Measurements from ENCODE around the gene AJM1. TPM values are rescaled to one million over a fixed set of nuclear protein-coding genes. Genes with fewer than 3 reads are reported as not detected.

The AJM1 gene
- total and polyA plus RNA-seq, 2 of the 8 experiments (the other 6 are each of a cell fraction or from before 2014, with no cell fraction given) = 0.12 to 0.97 TPM

- H2BK20ac ChIP-seq (ENCODE audit: low read length) = no peak overlapping the region
- peaks cover 10% of the 10 kb centered on the region for H3K79me1 ChIP-seq (ENCODE audit: low read depth, low read length)
- H2BK5ac ChIP-seq (ENCODE audit: low read depth, low read length) = no peak overlapping the region; the same call in 1 of the 2 replicates
- H2BK15ac ChIP-seq (ENCODE audit: low read length) = no peak overlapping the region
- ChIA-PET CTCF (ENCODE audit: partially characterized antibody) (interaction anchor here (1.2 to 1.8 kb wide), 3 partner anchors 21 to 175 kb away, joined by 3 to 5 read pairs (median 4); no protein-coding TSS in a partner anchor), POLR2A (ENCODE audit: partially characterized antibody) (interaction anchor here (1.1 to 16.2 kb wide), 10 partner anchors 9 to 384 kb away, joined by 3 to 248 read pairs (median 6); partner anchors contain the start of genes AJM1, FBXW5, MAMDC4 and RABL6)
- no peak overlapping the region for H4K8ac ChIP-seq (ENCODE audit: extremely low read depth, insufficient read depth, low read length)
- DNase-seq (ENCODE audit: low read depth in 1 of 2, low spot score in 2 of 2) (no peak), FAIRE-seq (no peak)
- H3K4me2 ChIP-seq (ENCODE audit: insufficient read depth in 1 of 2, low read depth in 2 of 2, low read length in 2 of 2) = no peak overlapping the region
- H3K23ac ChIP-seq (ENCODE audit: insufficient read length) = no peak overlapping the region
- no peak overlapping the region for H3K56ac ChIP-seq (replicated peaks; ENCODE audit: insufficient read length, low read depth, low read length)
- H3K27ac ChIP-seq (ENCODE audit: low read depth, low read length) = no peak overlapping the region
- no peak overlapping the region for H4K5ac ChIP-seq (ENCODE audit: insufficient read length, low read depth, low read length)
- no peak overlapping the region for H3K14ac ChIP-seq (ENCODE audit: insufficient read length)
- H3K9ac ChIP-seq (replicated peaks in 1 of 4; ENCODE audit: extremely low read depth in 1 of 4, low read depth in 3 of 4, low read length in 3 of 4) = no peak overlapping the region
- H4K91ac ChIP-seq (replicated peaks; ENCODE audit: insufficient read length, low read length) = no peak overlapping the region
- no peak overlapping the region for H2AK5ac ChIP-seq (ENCODE audit: low read depth, low read length)
- H4K20me1 ChIP-seq (replicated peaks in 1 of 2; ENCODE audit: control insufficient read depth in 1 of 2, insufficient read depth in 2 of 2, low read length in 2 of 2) = peaks cover 6 to 41% of the 10 kb centered on the region in 2 experiments
- H2BK12ac ChIP-seq (ENCODE audit: low read depth, low read length) = no peak overlapping the region
- H3K79me2 ChIP-seq (ENCODE audit: control insufficient read depth in 1 of 2, insufficient read depth in 2 of 2, low read length in 2 of 2) = peaks cover 5 to 16% of the 10 kb centered on the region in 2 experiments; a peak in 3 of 4 replicates
- H3K9me3 ChIP-seq (ENCODE audit: insufficient read depth in 2 of 2, low read depth in 1 of 2, low read length in 1 of 2) = no peaks in the 10 kb centered on the region
- peaks cover 11 to 34% (median 27%) of the 10 kb centered on the region in 4 experiments for H3K36me3 ChIP-seq (ENCODE audit: control insufficient read depth in 2 of 4, insufficient read depth in 4 of 4, low read length in 3 of 4)
- H3K23me2 ChIP-seq (ENCODE audit: low read depth, low read length) = peaks cover 5% of the 10 kb centered on the region; the same call in 1 of the 2 replicates
- H3K18ac ChIP-seq (ENCODE audit: extremely low read depth, low read length) = no peak overlapping the region
- no peak overlapping the region for H2AFZ ChIP-seq (ENCODE audit: low read length)
- H3K4me1 ChIP-seq (replicated peaks in 1 of 4; ENCODE audit: control insufficient read depth in 3 of 4, insufficient read depth in 4 of 4, low read length in 3 of 4) = peaks cover 0 to 6% (median 5%) of the 10 kb centered on the region in 4 experiments; a peak in 5 of 7 replicates
- 90% methylated on average over 9 of the region's 9 CpGs; no CpG with 5 or more reads in 1 of the 2 experiments for WGBS, 2 experiments (ENCODE audit: extremely low coverage in 1 of 2, insufficient coverage in 1 of 2, insufficient read length in 1 of 2, insufficient replicate concordance in 2 of 2, low coverage in 1 of 2, low lambda C conversion rate in 2 of 2, missing lambda C conversion rate in 1 of 2)
- H3K4ac ChIP-seq (replicated peaks; ENCODE audit: insufficient read length, low read depth, low read length) = no peak overlapping the region
- H2BK120ac ChIP-seq (replicated peaks; ENCODE audit: low read depth, low read length) = no peak overlapping the region
- no peak overlapping the region for H3K4me3 ChIP-seq (ENCODE audit: extremely low read depth in 1 of 4, insufficient read depth in 2 of 4, low read depth in 3 of 4, low read length in 4 of 4)
- H3K27me3 ChIP-seq (replicated peaks in 1 of 4; ENCODE audit: control insufficient read depth in 3 of 4, extremely low read depth in 1 of 4, insufficient read depth in 3 of 4, low read length in 3 of 4) = no peaks in the 10 kb centered on the region
- TF ChIP-seq TAF7 (optimal IDR thresholded peaks at IDR 0.05; ENCODE audit: borderline replicate concordance, low read depth, low read length) (no peak), POU5F1 (IDR thresholded peaks at IDR 0.05; ENCODE audit: low read depth, low read length) (no peak), RBBP5 (IDR thresholded peaks at IDR 0.05; ENCODE audit: borderline replicate concordance, low read depth, low read length) (no peak), EP300 (IDR thresholded peaks at IDR 0.05; ENCODE audit: borderline replicate concordance in 1 of 2, low read depth in 2 of 2, low read length in 2 of 2) (no peak), SIN3A (conservative IDR thresholded peaks at IDR 0.05 in 1 of 2, IDR thresholded peaks at IDR 0.05 in 1 of 2; ENCODE audit: low read depth in 1 of 2, low read length in 2 of 2) (no peak), TAF1 (IDR thresholded peaks at IDR 0.05; ENCODE audit: low read depth, low read length) (no peak), BCL11A (IDR thresholded peaks at IDR 0.05; ENCODE audit: low read depth in 2 of 2, low read length in 2 of 2) (no peak), GTF2F1 (IDR thresholded peaks at IDR 0.05; ENCODE audit: borderline replicate concordance, low read depth, low read length) (no peak), JUN (IDR thresholded peaks at IDR 0.05; ENCODE audit: low read depth, low read length) (no peak), FOSL1 (IDR thresholded peaks at IDR 0.05; ENCODE audit: insufficient read depth, low read depth, low read length) (no peak), POLR2AphosphoS5 (IDR thresholded peaks at IDR 0.05; ENCODE audit: low read depth, low read length) (no peak), TBP (IDR thresholded peaks at IDR 0.05; ENCODE audit: low read depth, low read length) (no peak), JUND (IDR thresholded peaks at IDR 0.05; ENCODE audit: low read length) (no peak), PHF8 (conservative IDR thresholded peaks at IDR 0.05; ENCODE audit: low read depth, low read length) (no peak)
Measured at GRCh38 chr9:136860529-136860928, 18.3 kb downstream of the AJM1 start.

Measured in H1 (cell line).